Adrenal gland (tissue), 12 donors: ENCODE results near the gene TFEB. TPM values are rescaled to one million over a fixed set of nuclear protein-coding genes. Genes with fewer than 3 reads are reported as not detected.
A peak's percentile ranks its signal among the peaks of the same experiment; 100 is the strongest.

ENCODE experiments used
- DNase-seq, 7 donors: peaks; one replicate each; pipeline ENCODE4 v3.0.0-alpha.2; 2019 to 2020
- H3K27ac ChIP-seq, 5 donors: fragments of 200-600 bp; sonication (generic) in 4 of 5; 1 replicate in 3 of 5; 2 replicates in 2 of 5; pipeline versions ENCODE4 v1.5.1 to v1.8.0; 2016 to 2020; ENCODE audit warnings: mild to moderate bottlenecking in 1 of 5
- H3K27me3 ChIP-seq: fragments of 200-600 bp; 2 replicates; pipeline ENCODE4 v1.8.0; 2021
- H3K36me3 ChIP-seq, 2 donors: fragments of 200-600 bp; replicated peaks in 1 of 2; 1 replicate in 1 of 2; 2 replicates in 1 of 2; pipeline versions ENCODE4 v1.5.1 to v1.8.0; 2018 to 2022
- H3K4me1 ChIP-seq, 2 donors: fragments of 200-600 bp; replicated peaks in 1 of 2; 1 replicate in 1 of 2; 2 replicates in 1 of 2; pipeline versions ENCODE4 v1.5.1 to v1.8.0; 2018 to 2021
- H3K4me3 ChIP-seq, 4 donors: fragments of 200-600 bp; sonication (generic) in 3 of 4; one replicate each; pipeline ENCODE4 v1.5.1; 2016 to 2018
- H3K9me3 ChIP-seq, 3 donors: fragments of 200-600 bp; sonication (generic) in 1 of 3; replicated peaks in 1 of 3; 1 replicate in 2 of 3; 2 replicates in 1 of 3; pipeline versions ENCODE4 v1.5.1 to v1.8.0; 2016 to 2021
- POLR2A ChIP-seq, 2 donors: fragments of 450-650 bp; IDR thresholded peaks; one replicate each; pipeline ENCODE4 v1.6.1; 2017; ENCODE audit warnings: antibody characterized with exemption in 2 of 2, mild to moderate bottlenecking in 2 of 2, moderate library complexity in 1 of 2
- WGBS, 4 donors: extraction: QIAGEN DNeasy Blood & Tissue Kit in 2 of 4; methylation state at CpG; one replicate each; pipeline versions ENCODE4 v1.1.5 to v1.1.7; 2013 to 2017; 5-methylcytosine and 5-hydroxymethylcytosine counted together
- intact Hi-C, 2 donors: fragments of 100-400 bp; cut with DNase I; formaldehyde crosslinking; loops; one replicate each; pipeline versions ENCODE4 v1.14.1 to v1.15.0; 2022 to 2023
- polyA plus RNA-seq, 3 donors: library from polyadenylated mRNA; stranded (reverse); fragments of 200-250 nt in 2 of 3; fragments of 350-450 nt in 1 of 3; fragmentation: Illumina TruSeq in 1 of 3; extraction: RNeasy Lipid Tissue Mini Kit (QIAGEN cat#74804) in 1 of 3; gene quantifications; one replicate each; pipeline ENCODE4 v1.2.3, GENCODE V29; 2013 to 2014
- total RNA-seq, 9 donors: library from RNA; depleted of rRNA in 4 of 9; stranded (reverse); fragments of >200 nt in 4 of 9; fragments of 120-200 nt in 1 of 9; fragmentation: NEBNext Ultra II Directional in 1 of 9; extraction: Animal tissue kit (Norgen Biotek cat#: 25700) in 1 of 9; gene quantifications; one replicate each; pipeline versions ENCODE4 v1.1.0 to v1.2.4, GENCODE V29; 2013 to 2023
- TF ChIP-seq, protein P1 (sequence below), 6 experiments: fragments of 450-650 bp in 4 of 6; fragments of 200-600 bp in 2 of 6; sonication (generic) in 1 of 6; IDR thresholded peaks; 1 replicate in 5 of 6; 2 replicates in 1 of 6; pipeline versions ENCODE4 v1.5.1 to v1.8.0; 2016 to 2021; ENCODE audit warnings: antibody characterized with exemption in 6 of 6, mild to moderate bottlenecking in 2 of 6, moderate library complexity in 1 of 6
- donor health status: healthy with polysubstance abuse.
- donor health status: Bipolar disorder and iron deficiency.
- donor health status: DM: yes; HTN: yes; CAD: no.
- donor health status: DM: no; HTN: no; CAD: no.
- donor health status: DM: no; HTN: no; CAD: no.
- donor health status: DM: yes; HTN: yes; CAD: no.

Gene TFEB
- total and polyA plus RNA-seq, 12 donors = 2.1 to 47.2 (median 20.2) TPM

DNA sequence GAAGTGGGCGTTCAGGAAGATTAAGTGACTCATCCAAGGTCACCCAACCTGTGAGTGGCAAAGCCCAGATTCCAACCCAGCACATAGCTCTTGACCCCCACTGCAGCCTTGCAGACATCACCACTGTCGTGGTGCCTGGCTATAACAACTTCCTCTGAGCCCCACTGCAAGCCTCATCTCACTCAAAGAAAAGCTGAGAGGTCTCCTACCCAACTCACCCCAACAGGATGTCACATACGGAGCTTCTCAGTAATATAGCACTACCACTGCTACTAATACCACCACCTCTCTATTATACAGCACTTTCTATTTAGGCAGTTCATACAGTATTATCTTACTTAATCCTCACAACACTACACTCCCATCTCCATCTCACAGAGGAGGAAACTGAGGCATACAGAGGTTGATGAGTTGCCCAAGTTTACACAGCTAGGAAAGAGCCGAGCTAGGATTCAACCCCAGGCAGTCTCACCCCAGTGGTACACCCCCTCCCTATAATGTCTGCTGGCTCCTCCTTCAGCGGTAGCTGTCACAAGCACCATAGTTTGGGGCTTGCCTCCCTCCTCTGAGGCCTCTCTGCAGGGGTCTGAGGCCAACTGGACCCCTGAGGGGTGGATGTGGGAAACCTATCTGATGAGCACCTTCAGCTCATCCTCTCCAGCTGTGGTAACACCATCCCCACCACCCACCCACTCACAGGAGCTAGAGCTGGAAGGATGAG is 19.5 kb downstream of the TFEB start:
- no peak overlapping the region for H3K27ac ChIP-seq
- H3K27me3 ChIP-seq = no peaks in the 10 kb centered on the region
- peaks cover 28 to 36% of the 10 kb centered on the region in 2 donors for H3K4me1 ChIP-seq
- no peaks in the 10 kb centered on the region for H3K9me3 ChIP-seq
- no peak for DNase-seq
- TF ChIP-seq, protein P1, sequence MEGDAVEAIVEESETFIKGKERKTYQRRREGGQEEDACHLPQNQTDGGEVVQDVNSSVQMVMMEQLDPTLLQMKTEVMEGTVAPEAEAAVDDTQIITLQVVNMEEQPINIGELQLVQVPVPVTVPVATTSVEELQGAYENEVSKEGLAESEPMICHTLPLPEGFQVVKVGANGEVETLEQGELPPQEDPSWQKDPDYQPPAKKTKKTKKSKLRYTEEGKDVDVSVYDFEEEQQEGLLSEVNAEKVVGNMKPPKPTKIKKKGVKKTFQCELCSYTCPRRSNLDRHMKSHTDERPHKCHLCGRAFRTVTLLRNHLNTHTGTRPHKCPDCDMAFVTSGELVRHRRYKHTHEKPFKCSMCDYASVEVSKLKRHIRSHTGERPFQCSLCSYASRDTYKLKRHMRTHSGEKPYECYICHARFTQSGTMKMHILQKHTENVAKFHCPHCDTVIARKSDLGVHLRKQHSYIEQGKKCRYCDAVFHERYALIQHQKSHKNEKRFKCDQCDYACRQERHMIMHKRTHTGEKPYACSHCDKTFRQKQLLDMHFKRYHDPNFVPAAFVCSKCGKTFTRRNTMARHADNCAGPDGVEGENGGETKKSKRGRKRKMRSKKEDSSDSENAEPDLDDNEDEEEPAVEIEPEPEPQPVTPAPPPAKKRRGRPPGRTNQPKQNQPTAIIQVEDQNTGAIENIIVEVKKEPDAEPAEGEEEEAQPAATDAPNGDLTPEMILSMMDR (IDR thresholded peaks at IDR 0.05) = no peak
- no peak for TF ChIP-seq POLR2A (IDR thresholded peaks at IDR 0.05)
- H3K36me3 ChIP-seq = no peaks in the 10 kb centered on the region
- no peak overlapping the region for H3K4me3 ChIP-seq
- intact Hi-C loops = no loop called here
- WGBS, 4 donors = 65 to 74% (median 68%) methylated on average over 5 of the region's 5 CpGs

DNA sequence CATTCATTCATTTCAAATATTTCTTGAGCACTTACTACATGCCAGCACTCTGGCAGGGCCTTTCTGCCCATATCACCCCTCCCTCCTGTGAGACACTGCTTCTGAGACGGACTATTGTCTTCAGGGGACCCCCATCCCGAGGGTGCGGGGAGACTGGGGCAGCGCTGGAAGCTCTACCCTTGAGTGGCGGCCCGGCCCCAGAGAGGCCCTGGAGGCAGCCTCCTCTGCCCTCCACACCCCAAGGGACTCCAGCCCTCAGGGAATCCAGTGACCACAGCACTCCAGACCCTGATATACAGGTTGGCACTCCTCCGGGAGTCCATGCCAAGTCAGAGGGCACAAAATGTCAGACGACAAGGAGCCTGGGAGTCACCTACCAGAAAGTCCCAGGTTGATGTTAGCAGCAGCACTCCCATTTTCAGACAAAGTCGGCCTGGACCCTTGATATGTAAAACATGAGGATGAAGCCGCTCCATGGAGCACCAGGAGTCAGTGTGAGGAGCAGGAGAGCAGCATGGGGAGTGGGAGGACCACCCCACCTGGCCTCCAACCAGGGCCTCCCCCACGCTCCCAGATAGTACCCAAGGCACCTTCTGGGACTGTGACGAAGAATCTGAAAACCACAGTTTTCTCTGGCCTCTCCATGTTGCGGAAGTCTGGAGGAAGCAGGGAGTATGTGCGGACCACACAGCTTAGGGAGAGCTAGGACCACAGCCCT is 20.7 kb downstream of the TFEB start:
- Histone ChIP-seq H3K27ac (no peak overlapping the region), H3K4me3 (no peak overlapping the region), H3K27me3 (no peaks in the 10 kb centered on the region), H3K4me1 (peaks cover 28 to 36% of the 10 kb centered on the region in 2 donors), H3K9me3 (no peaks in the 10 kb centered on the region), H3K36me3 (no peaks in the 10 kb centered on the region)
- intact Hi-C loops = no loop called here
- TF ChIP-seq POLR2A (IDR thresholded peaks at IDR 0.05) = no peak
- TF ChIP-seq, protein P1 (IDR thresholded peaks at IDR 0.05) = no peak
- 90 to 93% (median 91%) methylated on average over 9 to 14 of the region's 14 CpGs for WGBS, 4 donors
- no peak for DNase-seq

DNA sequence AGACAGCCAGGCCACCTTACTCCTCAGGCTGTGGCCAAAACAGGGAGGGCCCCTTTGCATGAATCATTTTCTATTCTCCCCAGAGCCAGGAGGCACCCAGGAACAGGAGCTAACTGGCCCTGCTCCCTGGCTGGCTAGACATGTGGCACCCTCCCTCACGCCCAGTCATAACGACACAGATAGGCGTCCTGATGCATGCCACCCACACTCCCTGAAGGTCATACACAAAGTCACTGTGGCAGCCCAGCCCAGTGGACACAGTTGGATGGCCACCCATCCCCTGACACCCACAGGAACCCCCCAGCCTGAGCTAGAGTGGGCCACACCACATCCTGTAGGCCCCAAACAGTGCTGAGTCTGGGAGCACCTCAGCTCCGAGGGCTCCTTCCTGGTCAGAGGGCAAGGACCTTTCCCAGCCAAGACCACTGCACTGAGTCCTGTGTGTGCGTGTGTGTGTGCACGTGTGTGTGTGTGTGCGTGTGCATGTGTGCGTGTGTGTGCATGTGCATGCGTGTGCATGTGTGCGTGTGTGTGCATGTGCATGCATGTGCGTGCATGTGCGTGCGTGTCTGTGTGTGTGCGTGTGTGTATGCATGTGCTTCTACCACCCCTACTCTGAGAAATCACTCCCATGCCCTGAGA is 21.6 kb downstream of the TFEB start:
- peak overlapping the region in 3 of 5 donors; percentile 49 to 72 (median 56) for H3K27ac ChIP-seq
- DNase-seq = peak in 5 of 7 donors; percentile 49 to 65 (median 59)
- peaks cover 28 to 36% of the 10 kb centered on the region in 2 donors for H3K4me1 ChIP-seq
- intact Hi-C loops = no loop called here
- no peaks in the 10 kb centered on the region for H3K36me3 ChIP-seq
- WGBS, 4 donors = 40 to 83% (median 75%) methylated on average over 3 to 14 of the region's 14 CpGs
- no peaks in the 10 kb centered on the region for H3K27me3 ChIP-seq
- H3K9me3 ChIP-seq = no peaks in the 10 kb centered on the region
- H3K4me3 ChIP-seq = no peak overlapping the region
- TF ChIP-seq, protein P1 (IDR thresholded peaks at IDR 0.05) = no peak
- TF ChIP-seq POLR2A (IDR thresholded peaks at IDR 0.05) = no peak

DNA sequence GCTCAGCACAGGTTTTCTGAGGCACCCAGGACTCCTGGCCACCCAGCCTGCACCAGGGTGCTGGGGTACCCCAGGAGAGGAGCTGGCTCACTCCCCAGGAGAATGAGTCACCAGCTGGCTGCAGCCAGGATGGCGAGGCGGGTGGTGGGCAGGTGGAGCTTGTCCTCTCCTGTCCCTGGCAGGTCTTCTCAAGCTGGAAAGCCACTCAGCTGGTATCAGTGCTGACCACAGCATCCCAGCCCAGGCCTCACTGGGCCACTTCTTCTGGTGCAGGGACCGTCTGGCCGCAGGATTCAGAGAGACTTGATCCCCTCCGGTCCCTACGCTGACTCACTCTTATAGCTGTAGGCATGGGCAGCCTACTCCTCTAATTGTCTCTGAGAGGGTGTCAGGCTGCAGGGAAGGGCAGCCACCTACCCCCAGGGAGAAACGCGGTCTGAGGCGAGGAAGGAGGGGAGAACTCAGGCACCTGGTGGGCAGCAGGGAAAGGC is 22.2 kb downstream of the TFEB start:
- intact Hi-C loops = no loop called here
- H3K36me3 ChIP-seq = no peaks in the 10 kb centered on the region
- TF ChIP-seq, protein P1 (IDR thresholded peaks at IDR 0.05) = no peak
- no peak for TF ChIP-seq POLR2A (IDR thresholded peaks at IDR 0.05)
- peak overlapping the region in 4 of 5 donors; percentile 15 to 72 (median 52) for H3K27ac ChIP-seq
- H3K27me3 ChIP-seq = no peaks in the 10 kb centered on the region
- no peak overlapping the region for H3K4me3 ChIP-seq
- H3K4me1 ChIP-seq = peaks cover 28 to 39% of the 10 kb centered on the region in 2 donors
- DNase-seq = peak; percentile 70 to 83 (median 77)
- no peaks in the 10 kb centered on the region for H3K9me3 ChIP-seq
- WGBS, 4 donors = 47 to 88% (median 56%) methylated on average over 3 to 9 of the region's 9 CpGs
